Loucy (cell line): Measurements from ENCODE around the gene PHF19.

Source experiments
- H2AFZ ChIP-seq: fragments of 200-600 bp; sonication (generic); 2 replicates; pipeline ENCODE4 v1.6.0; 2016; ENCODE audit warnings: antibody characterized with exemption, mild to moderate bottlenecking, low read length, moderate library complexity
- H3F3A ChIP-seq: fragments of 200-600 bp; 2 replicates; pipeline ENCODE4 v1.6.0; 2016; ENCODE audit warnings: antibody characterized with exemption, low read depth, mild to moderate bottlenecking
- H3K27me3 ChIP-seq: fragments of 200-600 bp; sonication (generic); 2 replicates; pipeline ENCODE4 v1.6.1; 2014; ENCODE audit warnings: low read length, mild to moderate bottlenecking; ENCODE audit not compliant: insufficient read depth, poor library complexity, severe bottlenecking
- H3K36me3 ChIP-seq: fragments of 200-600 bp; sonication (generic); 2 replicates; pipeline ENCODE4 v1.6.1; 2016; ENCODE audit warnings: low read length; ENCODE audit not compliant: insufficient read depth
- H3K4me1 ChIP-seq: fragments of 200-600 bp; sonication (generic); 2 replicates; pipeline ENCODE4 v1.5.1; 2014; ENCODE audit warnings: low read length, mild to moderate bottlenecking; ENCODE audit not compliant: insufficient read depth, poor library complexity, severe bottlenecking
- H3K4me2 ChIP-seq: fragments of 200-600 bp; sonication (generic); 2 replicates; pipeline ENCODE4 v1.6.0; 2014; ENCODE audit warnings: antibody characterized with exemption, low read length, low read depth, mild to moderate bottlenecking; ENCODE audit not compliant: poor library complexity, severe bottlenecking
- H3K4me3 ChIP-seq: fragments of 200-600 bp; sonication (generic); 2 replicates; pipeline ENCODE4 v1.5.1; 2014; ENCODE audit warnings: low read length, mild to moderate bottlenecking, mixed read lengths; ENCODE audit not compliant: poor library complexity, severe bottlenecking
- H3K79me2 ChIP-seq: fragments of 200-600 bp; sonication (generic); 2 replicates; pipeline ENCODE4 v1.6.1; 2014; ENCODE audit warnings: low read length; ENCODE audit not compliant: insufficient read depth
- H3K9ac ChIP-seq: fragments of 200-600 bp; sonication (generic); 2 replicates; pipeline ENCODE4 v1.6.0; 2014; ENCODE audit warnings: mild to moderate bottlenecking, low read depth, low read length, moderate library complexity; ENCODE audit not compliant: poor library complexity, severe bottlenecking
- H3K9me2 ChIP-seq: fragments of 200-600 bp; sonication (generic); replicated peaks from 2 replicates; pipeline ENCODE4 v1.6.1; 2016; ENCODE audit warnings: low read depth, low read length, mixed read lengths
- H3K9me3 ChIP-seq: fragments of 200-600 bp; sonication (generic); 2 replicates; pipeline ENCODE4 v1.6.1; 2014; ENCODE audit warnings: mild to moderate bottlenecking, antibody characterized with exemption, low read length, low read depth; ENCODE audit not compliant: insufficient read depth
- H4K20me1 ChIP-seq: fragments of 200-600 bp; sonication (generic); 2 replicates; pipeline ENCODE4 v1.6.0; 2014; ENCODE audit warnings: antibody characterized with exemption, low read length, mild to moderate bottlenecking; ENCODE audit not compliant: insufficient read depth, poor library complexity, severe bottlenecking
- EZH2phosphoT487 ChIP-seq: fragments of 200-600 bp; IDR thresholded peaks from 2 replicates; pipeline ENCODE4 v1.6.1; 2018; ENCODE audit warnings: antibody characterized with exemption, mild to moderate bottlenecking, moderate library complexity, borderline replicate concordance
- TF ChIP-seq, protein P1 (sequence below): fragments of 200-600 bp; sonication (generic); conservative IDR thresholded peaks from 2 replicates; pipeline ENCODE4 v1.5.1; 2014; ENCODE audit warnings: mild to moderate bottlenecking, antibody characterized with exemption, low read length

Gene PHF19

DNA sequence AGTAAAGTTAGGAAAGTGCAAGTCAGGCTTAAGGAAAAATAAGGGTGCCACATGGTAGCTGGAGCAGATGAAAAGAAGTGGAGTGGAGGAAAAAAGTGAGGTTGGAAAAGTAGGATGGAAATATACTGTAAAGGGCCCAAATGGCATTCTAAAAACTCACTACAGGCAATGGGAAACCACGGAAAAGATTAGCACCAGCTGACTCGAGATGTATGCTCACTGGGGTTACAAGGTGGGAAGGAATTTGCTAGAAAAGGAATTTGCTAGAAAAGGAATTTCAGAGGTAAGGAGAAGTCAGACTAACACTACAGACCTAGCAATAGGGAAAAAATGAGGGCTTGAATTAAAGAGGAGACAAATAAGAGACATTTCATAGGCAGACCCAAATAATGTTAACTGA is 37.8 kb downstream of the PHF19 start:
- Histone ChIP-seq H2AFZ (no peak overlapping the region), H4K20me1 (peaks cover 3% of the 10 kb centered on the region), H3K27me3 (no peaks in the 10 kb centered on the region), H3K4me3 (peak overlapping the region; percentile 9), H3K9me3 (no peaks in the 10 kb centered on the region), H3K9me2 (no peaks in the 10 kb centered on the region), H3K36me3 (no peaks in the 10 kb centered on the region), H3K9ac (peak overlapping the region; percentile 26), H3K4me1 (peaks cover 7% of the 10 kb centered on the region), H3K4me2 (peak overlapping the region; percentile 47), H3F3A (no peaks in the 10 kb centered on the region), H3K79me2 (peaks cover 51% of the 10 kb centered on the region)
- TF ChIP-seq, protein P1, sequence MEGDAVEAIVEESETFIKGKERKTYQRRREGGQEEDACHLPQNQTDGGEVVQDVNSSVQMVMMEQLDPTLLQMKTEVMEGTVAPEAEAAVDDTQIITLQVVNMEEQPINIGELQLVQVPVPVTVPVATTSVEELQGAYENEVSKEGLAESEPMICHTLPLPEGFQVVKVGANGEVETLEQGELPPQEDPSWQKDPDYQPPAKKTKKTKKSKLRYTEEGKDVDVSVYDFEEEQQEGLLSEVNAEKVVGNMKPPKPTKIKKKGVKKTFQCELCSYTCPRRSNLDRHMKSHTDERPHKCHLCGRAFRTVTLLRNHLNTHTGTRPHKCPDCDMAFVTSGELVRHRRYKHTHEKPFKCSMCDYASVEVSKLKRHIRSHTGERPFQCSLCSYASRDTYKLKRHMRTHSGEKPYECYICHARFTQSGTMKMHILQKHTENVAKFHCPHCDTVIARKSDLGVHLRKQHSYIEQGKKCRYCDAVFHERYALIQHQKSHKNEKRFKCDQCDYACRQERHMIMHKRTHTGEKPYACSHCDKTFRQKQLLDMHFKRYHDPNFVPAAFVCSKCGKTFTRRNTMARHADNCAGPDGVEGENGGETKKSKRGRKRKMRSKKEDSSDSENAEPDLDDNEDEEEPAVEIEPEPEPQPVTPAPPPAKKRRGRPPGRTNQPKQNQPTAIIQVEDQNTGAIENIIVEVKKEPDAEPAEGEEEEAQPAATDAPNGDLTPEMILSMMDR = no peak
- TF ChIP-seq EZH2phosphoT487 = no peak

DNA sequence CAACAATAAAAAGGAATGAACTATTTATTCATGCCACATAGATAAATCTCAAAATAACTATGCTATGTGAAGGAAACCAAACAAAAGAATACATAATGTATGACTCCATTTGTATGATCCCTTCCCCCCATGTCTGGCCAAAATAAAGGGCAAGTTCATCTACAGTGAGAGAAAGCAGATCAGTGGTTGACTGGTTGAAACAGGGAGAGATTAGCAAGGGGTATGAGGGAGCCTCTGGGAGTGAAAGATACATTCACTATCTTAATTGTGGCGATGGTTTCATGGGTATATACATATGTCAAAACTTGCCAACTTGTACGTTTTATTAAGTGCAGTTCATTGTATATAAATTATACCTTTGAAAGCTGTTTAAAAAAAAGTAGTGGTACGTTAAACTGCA is 39.1 kb downstream of the PHF19 start:
- H3K79me2 ChIP-seq = peaks cover 39% of the 10 kb centered on the region
- no peaks in the 10 kb centered on the region for H3K27me3 ChIP-seq

DNA sequence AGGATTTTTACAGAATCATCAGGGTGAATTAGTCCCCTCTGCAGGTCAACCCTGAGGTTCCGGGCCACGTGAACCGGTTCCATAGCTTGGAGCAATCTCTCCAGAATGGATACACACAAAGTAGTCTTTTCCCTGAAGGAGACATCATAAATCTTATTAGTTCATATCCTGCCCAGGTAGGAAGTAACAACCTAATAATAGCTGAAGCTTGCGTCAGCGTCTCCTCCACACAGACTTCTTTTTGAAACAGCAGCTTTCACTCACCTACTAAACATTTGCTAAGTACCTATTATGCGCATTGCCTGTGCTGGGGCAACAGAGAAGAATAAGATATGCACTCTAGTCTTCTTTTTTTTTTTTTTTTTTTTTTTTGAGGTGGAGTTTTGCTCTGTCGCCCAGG is 43.7 kb downstream of the PHF19 start:
- Histone ChIP-seq H3K79me2 (peaks cover 8% of the 10 kb centered on the region; the same call in 1 of the 2 replicates), H3K27me3 (no peaks in the 10 kb centered on the region), H3K9me3 (no peaks in the 10 kb centered on the region), H3K9me2 (no peaks in the 10 kb centered on the region), H3K9ac (no peak overlapping the region), H3K36me3 (peaks cover 24% of the 10 kb centered on the region; the same call in 1 of the 2 replicates), H3K4me3 (no peak overlapping the region), H3F3A (no peaks in the 10 kb centered on the region), H3K4me1 (no peaks in the 10 kb centered on the region), H3K4me2 (no peak overlapping the region), H2AFZ (no peak overlapping the region), H4K20me1 (no peaks in the 10 kb centered on the region)
- TF ChIP-seq, protein P1 = no peak
- TF ChIP-seq EZH2phosphoT487 = no peak

More for the DNA sequence above, 39.1 kb downstream of the PHF19 start:
- TF ChIP-seq EZH2phosphoT487 = no peak
- TF ChIP-seq, protein P1 = no peak
- Histone ChIP-seq H4K20me1 (peaks cover 3% of the 10 kb centered on the region), H3K9me2 (no peaks in the 10 kb centered on the region), H3K9me3 (no peaks in the 10 kb centered on the region), H3F3A (no peaks in the 10 kb centered on the region), H3K4me1 (peaks cover 7% of the 10 kb centered on the region), H3K4me3 (no peak overlapping the region), H2AFZ (no peak overlapping the region), H3K36me3 (peaks cover 4% of the 10 kb centered on the region; the same call in 1 of the 2 replicates), H3K4me2 (peak overlapping the region; percentile 47), H3K9ac (no peak overlapping the region)
